BE2C (cell line): ENCODE results near the gene CLSTN2.

Experiments
- DNase-seq: peaks from one replicate; pipeline ENCODE4 v3.0.0-alpha.2; 2020
- H3K27me3 ChIP-seq: fragments of 250-450 bp; sonication (Bioruptor Pico); 2 replicates; pipeline ENCODE4 v1.5.1; 2020; ENCODE audit warnings: mild to moderate bottlenecking
- H3K36me3 ChIP-seq: fragments of 250-450 bp; sonication (Bioruptor Pico); 2 replicates; pipeline ENCODE4 v1.5.1; 2020; ENCODE audit warnings: mild to moderate bottlenecking
- H3K4me1 ChIP-seq: fragments of 250-450 bp; sonication (Bioruptor Pico); 2 replicates; pipeline ENCODE4 v1.5.1; 2020
- H3K4me3 ChIP-seq: 2 replicates; pipeline ENCODE4 v1.5.1; 2011; ENCODE audit warnings: low read depth, low read length
- H3K9me3 ChIP-seq: fragments of 250-450 bp; sonication (Bioruptor Pico); 2 replicates; pipeline ENCODE4 v1.5.1; 2020
- TF ChIP-seq, protein P1 (sequence below): IDR thresholded peaks from 2 replicates; pipeline ENCODE4 v1.5.1; 2012; ENCODE audit warnings: mild to moderate bottlenecking, low read depth, low read length

The CLSTN2 gene

GRCh38 chr3:140424211-140424610 is 489.2 kb downstream of the CLSTN2 start:
- Histone ChIP-seq H3K4me3 (no peak overlapping the region), H3K27me3 (no peaks in the 10 kb centered on the region), H3K36me3 (no peaks in the 10 kb centered on the region; the same call in 1 of the 2 replicates), H3K9me3 (no peaks in the 10 kb centered on the region), H3K4me1 (no peaks in the 10 kb centered on the region)
- TF ChIP-seq, protein P1, sequence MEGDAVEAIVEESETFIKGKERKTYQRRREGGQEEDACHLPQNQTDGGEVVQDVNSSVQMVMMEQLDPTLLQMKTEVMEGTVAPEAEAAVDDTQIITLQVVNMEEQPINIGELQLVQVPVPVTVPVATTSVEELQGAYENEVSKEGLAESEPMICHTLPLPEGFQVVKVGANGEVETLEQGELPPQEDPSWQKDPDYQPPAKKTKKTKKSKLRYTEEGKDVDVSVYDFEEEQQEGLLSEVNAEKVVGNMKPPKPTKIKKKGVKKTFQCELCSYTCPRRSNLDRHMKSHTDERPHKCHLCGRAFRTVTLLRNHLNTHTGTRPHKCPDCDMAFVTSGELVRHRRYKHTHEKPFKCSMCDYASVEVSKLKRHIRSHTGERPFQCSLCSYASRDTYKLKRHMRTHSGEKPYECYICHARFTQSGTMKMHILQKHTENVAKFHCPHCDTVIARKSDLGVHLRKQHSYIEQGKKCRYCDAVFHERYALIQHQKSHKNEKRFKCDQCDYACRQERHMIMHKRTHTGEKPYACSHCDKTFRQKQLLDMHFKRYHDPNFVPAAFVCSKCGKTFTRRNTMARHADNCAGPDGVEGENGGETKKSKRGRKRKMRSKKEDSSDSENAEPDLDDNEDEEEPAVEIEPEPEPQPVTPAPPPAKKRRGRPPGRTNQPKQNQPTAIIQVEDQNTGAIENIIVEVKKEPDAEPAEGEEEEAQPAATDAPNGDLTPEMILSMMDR = no peak
- no peak for DNase-seq

GRCh38 chr3:140424726-140425125 is 489.7 kb downstream of the CLSTN2 start:
- H3K27me3 ChIP-seq = no peaks in the 10 kb centered on the region
- TF ChIP-seq, protein P1 = no peak

DNA sequence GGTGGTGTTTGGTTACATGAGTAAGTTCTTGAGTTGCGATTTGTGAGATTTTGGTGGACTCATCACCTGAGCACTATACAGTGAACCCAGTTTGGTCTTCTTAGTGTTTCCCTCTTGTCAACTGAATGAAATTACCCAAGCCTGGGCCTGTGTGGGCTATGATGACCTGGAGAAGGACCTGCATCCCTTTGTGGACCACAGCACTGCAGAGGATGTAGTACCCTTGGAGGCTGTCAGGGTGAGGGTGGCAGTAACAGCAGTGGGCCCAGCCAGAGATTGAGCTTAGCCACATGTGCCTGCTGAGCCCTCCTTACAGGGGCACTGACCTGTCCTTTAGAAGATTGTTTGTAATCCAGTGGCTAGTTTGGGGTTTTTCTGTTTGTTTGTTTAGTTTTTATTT is 492.8 kb downstream of the CLSTN2 start:
- H3K4me1 ChIP-seq = no peaks in the 10 kb centered on the region; the same call in 1 of the 2 replicates
- TF ChIP-seq, protein P1 = no peak
- H3K36me3 ChIP-seq = no peaks in the 10 kb centered on the region
- no peak for DNase-seq
- no peak overlapping the region for H3K4me3 ChIP-seq
- no peaks in the 10 kb centered on the region for H3K9me3 ChIP-seq
- H3K27me3 ChIP-seq = no peaks in the 10 kb centered on the region

More at GRCh38 chr3:140424726-140425125, 489.7 kb downstream of the CLSTN2 start:
- no peak for DNase-seq
- Histone ChIP-seq H3K36me3 (no peaks in the 10 kb centered on the region; the same call in 1 of the 2 replicates), H3K9me3 (no peaks in the 10 kb centered on the region), H3K4me3 (no peak overlapping the region), H3K4me1 (no peaks in the 10 kb centered on the region)

- no peaks in the 10 kb centered on the region for H3K36me3 ChIP-seq
- DNase-seq = no peak
- no peaks in the 10 kb centered on the region; the same call in 1 of the 2 replicates for H3K4me1 ChIP-seq
- TF ChIP-seq, protein P1 = no peak
- no peak overlapping the region for H3K4me3 ChIP-seq
- H3K9me3 ChIP-seq = no peaks in the 10 kb centered on the region
- H3K27me3 ChIP-seq = no peaks in the 10 kb centered on the region
Measured at GRCh38 chr3:140428380-140428779, 493.4 kb downstream of the CLSTN2 start.

DNA sequence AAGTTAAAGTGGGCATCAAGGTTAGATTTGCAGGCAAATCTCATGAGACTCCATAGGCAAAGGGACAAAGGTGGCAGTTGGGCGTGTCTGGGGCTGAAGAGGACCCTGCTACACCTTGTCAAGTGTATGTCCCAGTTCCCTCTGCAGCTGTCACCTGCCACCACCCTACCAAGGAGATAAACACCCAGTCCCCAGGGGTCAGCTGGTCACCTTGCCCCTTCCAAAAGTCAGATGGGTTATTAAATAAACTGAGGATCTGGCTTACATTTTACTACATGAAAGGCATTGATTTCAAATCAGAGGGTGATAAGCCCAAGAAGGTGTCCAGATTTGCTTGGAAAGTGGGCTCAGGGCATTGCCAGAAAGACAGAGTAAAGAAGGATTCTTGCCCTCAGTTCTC is 494.8 kb downstream of the CLSTN2 start:
- Histone ChIP-seq H3K4me3 (no peak overlapping the region), H3K9me3 (no peaks in the 10 kb centered on the region), H3K36me3 (no peaks in the 10 kb centered on the region), H3K27me3 (no peaks in the 10 kb centered on the region), H3K4me1 (no peaks in the 10 kb centered on the region; the same call in 1 of the 2 replicates)
- no peak for DNase-seq
- TF ChIP-seq, protein P1 = no peak

- Histone ChIP-seq H3K9me3 (no peaks in the 10 kb centered on the region), H3K4me3 (no peak overlapping the region), H3K27me3 (no peaks in the 10 kb centered on the region), H3K4me1 (no peaks in the 10 kb centered on the region; the same call in 1 of the 2 replicates), H3K36me3 (no peaks in the 10 kb centered on the region)
- TF ChIP-seq, protein P1 = no peak
- no peak for DNase-seq
Measured at GRCh38 chr3:140430494-140430893, 495.5 kb downstream of the CLSTN2 start.
